Measurements from ENCODE around the gene NELFE.

Gene NELFE

DNA sequence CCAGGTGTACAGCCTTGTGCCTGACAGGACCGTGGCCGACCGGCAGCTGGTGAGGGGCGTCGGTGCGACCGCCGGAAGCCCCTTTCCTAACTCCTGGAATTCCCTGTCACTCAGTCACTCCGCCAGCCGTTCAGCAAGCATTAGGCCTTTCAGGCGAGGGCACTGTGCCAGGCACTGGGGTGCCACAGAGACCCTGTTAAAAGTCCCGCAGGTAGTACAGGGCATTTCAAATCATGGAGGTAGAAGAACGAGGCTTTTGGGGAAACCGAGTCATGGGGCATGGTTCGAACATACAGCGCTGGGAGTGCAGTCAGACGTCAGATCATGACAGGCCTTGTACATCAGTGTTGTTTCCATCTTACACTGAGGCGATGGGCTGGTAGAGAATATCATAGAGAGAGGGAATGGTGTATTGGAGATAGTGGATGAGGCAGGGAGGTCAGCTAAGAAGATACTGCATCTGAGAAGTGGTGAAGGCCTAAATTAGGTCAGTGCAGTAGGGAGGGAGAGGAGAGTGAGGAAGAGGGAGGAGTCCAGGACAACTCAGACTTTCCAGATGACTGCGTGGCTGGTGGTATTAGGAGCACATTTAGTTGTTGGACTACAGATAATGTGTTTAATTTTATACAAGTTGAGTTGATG is 14.1 kb upstream of the NELFE start:
- no peaks in the 10 kb centered on the region for H3K27me3 ChIP-seq (ENCODE audit: insufficient read depth, low read depth, severe bottlenecking)
- H3K36me3 ChIP-seq = peaks cover 40% of the 10 kb centered on the region
- H3K9me3 ChIP-seq (ENCODE audit: severe bottlenecking) = peaks cover 5% of the 10 kb centered on the region
- TF ChIP-seq, protein P1, sequence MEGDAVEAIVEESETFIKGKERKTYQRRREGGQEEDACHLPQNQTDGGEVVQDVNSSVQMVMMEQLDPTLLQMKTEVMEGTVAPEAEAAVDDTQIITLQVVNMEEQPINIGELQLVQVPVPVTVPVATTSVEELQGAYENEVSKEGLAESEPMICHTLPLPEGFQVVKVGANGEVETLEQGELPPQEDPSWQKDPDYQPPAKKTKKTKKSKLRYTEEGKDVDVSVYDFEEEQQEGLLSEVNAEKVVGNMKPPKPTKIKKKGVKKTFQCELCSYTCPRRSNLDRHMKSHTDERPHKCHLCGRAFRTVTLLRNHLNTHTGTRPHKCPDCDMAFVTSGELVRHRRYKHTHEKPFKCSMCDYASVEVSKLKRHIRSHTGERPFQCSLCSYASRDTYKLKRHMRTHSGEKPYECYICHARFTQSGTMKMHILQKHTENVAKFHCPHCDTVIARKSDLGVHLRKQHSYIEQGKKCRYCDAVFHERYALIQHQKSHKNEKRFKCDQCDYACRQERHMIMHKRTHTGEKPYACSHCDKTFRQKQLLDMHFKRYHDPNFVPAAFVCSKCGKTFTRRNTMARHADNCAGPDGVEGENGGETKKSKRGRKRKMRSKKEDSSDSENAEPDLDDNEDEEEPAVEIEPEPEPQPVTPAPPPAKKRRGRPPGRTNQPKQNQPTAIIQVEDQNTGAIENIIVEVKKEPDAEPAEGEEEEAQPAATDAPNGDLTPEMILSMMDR (IDR thresholded peaks at IDR 0.05; ENCODE audit: low read depth, low read length) = no peak
- peak overlapping the region; percentile 98 for H3K27ac ChIP-seq
- DNase-seq = no peak
- peak overlapping the region; percentile 65 for H3K4me3 ChIP-seq (ENCODE audit: low read depth, low read length)

GRCh38 chr6:31971993-31972708 is 13.4 kb upstream of the NELFE start, which contains the start of gene DXO:
Gene DXO, minus strand, starts transcription at chr6:31972138. Its CDS starts 463 bp downstream, at chr6:31971675.
- Histone ChIP-seq H3K9me3 (ENCODE audit: severe bottlenecking) (peaks cover 5% of the 10 kb centered on the region), H3K4me3 (ENCODE audit: low read depth, low read length) (peak within 1 kb of the TSS; percentile 65), H3K27me3 (ENCODE audit: insufficient read depth, low read depth, severe bottlenecking) (no peaks in the 10 kb centered on the region), H3K36me3 (peaks cover 46% of the 10 kb centered on the region), H3K27ac (peak within 1 kb of the TSS; percentile 98)
- TF ChIP-seq, protein P1 (IDR thresholded peaks at IDR 0.05; ENCODE audit: low read depth, low read length) = no peak
- peak; percentile 100 for DNase-seq

GRCh38 chr6:31971279-31971992 is 12.7 kb upstream of the NELFE start:
- H3K36me3 ChIP-seq = peaks cover 54% of the 10 kb centered on the region

DNA sequence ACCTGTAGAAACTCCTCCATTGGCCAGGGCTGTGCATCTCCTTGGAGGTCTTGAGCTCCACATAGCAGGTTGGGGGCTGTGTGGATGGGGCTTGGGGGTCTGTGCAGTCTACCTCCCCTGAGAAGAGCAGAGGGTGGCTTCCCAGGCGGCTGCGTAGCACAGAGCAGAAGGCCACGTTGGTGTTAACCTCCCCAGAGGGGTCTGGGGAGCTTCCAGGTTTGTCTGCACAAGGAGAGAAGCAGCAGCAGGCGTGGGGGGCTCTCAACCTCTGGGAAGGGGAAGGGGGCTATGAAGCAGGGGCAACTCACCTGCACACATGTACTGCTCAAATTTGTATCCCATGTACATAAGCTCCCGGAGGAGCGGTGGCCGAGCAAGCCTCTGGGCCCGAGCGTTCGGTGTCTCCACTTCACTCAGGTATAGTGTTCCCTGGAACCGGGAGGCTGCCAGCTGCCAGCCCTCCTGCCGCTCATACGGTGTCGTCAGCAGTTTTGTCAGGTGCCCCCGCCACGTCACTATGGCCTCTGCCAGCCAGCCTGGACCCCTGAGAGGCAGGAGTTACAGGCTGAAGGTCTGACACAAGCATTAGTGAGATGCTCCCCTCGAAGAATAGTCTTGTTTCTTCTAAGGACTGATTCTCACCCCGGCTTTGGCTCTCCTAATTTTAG is 12.0 kb upstream of the NELFE start:
- TF ChIP-seq, protein P1 (IDR thresholded peaks at IDR 0.05; ENCODE audit: low read depth, low read length) = no peak
- H3K36me3 ChIP-seq = peaks cover 61% of the 10 kb centered on the region
- H3K9me3 ChIP-seq (ENCODE audit: severe bottlenecking) = no peaks in the 10 kb centered on the region
- no peak for DNase-seq
- H3K27me3 ChIP-seq (ENCODE audit: insufficient read depth, low read depth, severe bottlenecking) = no peaks in the 10 kb centered on the region
- H3K4me3 ChIP-seq (ENCODE audit: low read depth, low read length) = peak overlapping the region; percentile 65
- peak overlapping the region; percentile 98 for H3K27ac ChIP-seq

More at GRCh38 chr6:31971279-31971992, 12.7 kb upstream of the NELFE start:
- TF ChIP-seq, protein P1 (IDR thresholded peaks at IDR 0.05; ENCODE audit: low read depth, low read length) = no peak
- H3K4me3 ChIP-seq (ENCODE audit: low read depth, low read length) = peak overlapping the region; percentile 65
- H3K27ac ChIP-seq = peak overlapping the region; percentile 98
- H3K9me3 ChIP-seq (ENCODE audit: severe bottlenecking) = no peaks in the 10 kb centered on the region
- DNase-seq = peak; percentile 40
- H3K27me3 ChIP-seq (ENCODE audit: insufficient read depth, low read depth, severe bottlenecking) = no peaks in the 10 kb centered on the region

DNA sequence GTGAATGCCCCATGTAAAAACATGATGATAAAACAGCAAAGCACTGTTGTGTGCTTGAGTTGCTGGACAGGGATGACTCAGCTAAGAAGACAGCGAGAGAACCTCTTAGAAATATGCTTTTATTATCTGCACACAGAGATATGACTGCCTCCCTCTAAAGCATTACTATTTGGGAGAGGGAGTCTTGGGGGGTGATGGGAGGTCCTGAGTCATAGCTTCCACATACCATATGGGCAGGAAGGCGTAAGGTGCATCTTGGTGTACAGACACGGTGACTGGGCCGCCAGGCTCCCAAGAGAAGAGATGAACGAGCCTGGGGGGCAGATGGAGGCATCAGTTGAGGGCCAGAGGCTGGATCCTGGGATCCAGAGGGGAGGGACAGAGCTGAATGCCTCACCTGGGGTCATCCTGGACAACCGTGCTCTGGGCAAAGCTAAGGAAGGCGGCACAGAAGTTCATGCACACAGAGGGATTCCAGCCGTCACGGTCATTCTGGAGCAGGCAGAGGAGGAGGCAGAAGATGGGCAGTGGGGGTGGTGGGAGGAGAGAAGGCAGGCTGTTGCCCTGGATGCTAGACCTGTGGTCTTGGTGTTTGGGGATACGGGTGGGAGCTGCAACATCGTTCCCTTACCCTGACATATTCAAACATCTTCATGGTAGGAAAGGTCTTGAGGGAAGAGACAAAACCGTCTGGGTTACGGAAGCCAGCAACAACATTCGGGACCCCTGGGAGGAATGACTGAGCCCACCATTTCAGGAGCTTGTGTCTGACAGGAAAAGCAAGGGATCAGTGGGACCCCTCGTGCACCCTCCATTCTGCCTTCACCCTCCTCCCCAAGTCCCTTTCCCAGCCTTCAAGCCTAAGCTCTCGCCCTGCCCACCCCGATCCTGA is 11.2 kb upstream of the NELFE start:
- no peak overlapping the region for H3K4me3 ChIP-seq (ENCODE audit: low read depth, low read length)
- DNase-seq = no peak
- no peak overlapping the region for H3K27ac ChIP-seq
- H3K36me3 ChIP-seq = peaks cover 68% of the 10 kb centered on the region
- H3K9me3 ChIP-seq (ENCODE audit: severe bottlenecking) = no peaks in the 10 kb centered on the region
- TF ChIP-seq, protein P1 (IDR thresholded peaks at IDR 0.05; ENCODE audit: low read depth, low read length) = no peak
- no peaks in the 10 kb centered on the region for H3K27me3 ChIP-seq (ENCODE audit: insufficient read depth, low read depth, severe bottlenecking)

Data from WERI-Rb-1 (cell line).